Heart left ventricle (tissue), 13 donors: ENCODE results near the gene PPP4R2.

Experiments
- POLR2A ChIP-seq, 2 donors: fragments of 450-650 bp; IDR thresholded peaks; one replicate each; pipeline ENCODE4 v1.6.1; 2017; ENCODE audit warnings: antibody characterized with exemption in 2 of 2, mild to moderate bottlenecking in 2 of 2, moderate library complexity in 2 of 2
- TF ChIP-seq, protein P1 (sequence below), 12 donors: fragments of 200-600 bp; sonication (generic) in 4 of 12; IDR thresholded peaks; one replicate each; pipeline versions ENCODE4 v1.5.0 to v1.8.0; 2018 to 2022; ENCODE audit warnings: antibody characterized with exemption in 12 of 12, mild to moderate bottlenecking in 5 of 12
- donor health status: ischemic (EF 13 %, LVEDD 7.1; RV severe dilation, severe dysfunction).
- donor health status: DM: no; HTN: yes; CAD: no.
- donor health status: DM: no; HTN: no; CAD: no.
- donor health status: ischemic (EF 25% LVEDD 6.9; RV normal size, moderate dysfunction).
- donor health status: ischemic (EF 25% LVEDD 5.7; RV mildly dilated, moderate dysfunction).
- donor health status: ischemic (EF 35%, LVEDD 5.7; RV mildly dilated, moderate dysfunction).
- donor health status: nonischemic (EF 11% LVEDD 7.7; RV severe dilation, severe dysfunction).
- donor health status: DM: yes; HTN: yes; CAD: no.
- donor health status: PGD.
- donor health status: ischemic (EF 29% LVEDD 5.4; RV normal size, mild dysfunction).
- donor health status: nonischemic (EF 23%, LVEDD 6.1; RV moderate dilation, normal function).

DNA sequence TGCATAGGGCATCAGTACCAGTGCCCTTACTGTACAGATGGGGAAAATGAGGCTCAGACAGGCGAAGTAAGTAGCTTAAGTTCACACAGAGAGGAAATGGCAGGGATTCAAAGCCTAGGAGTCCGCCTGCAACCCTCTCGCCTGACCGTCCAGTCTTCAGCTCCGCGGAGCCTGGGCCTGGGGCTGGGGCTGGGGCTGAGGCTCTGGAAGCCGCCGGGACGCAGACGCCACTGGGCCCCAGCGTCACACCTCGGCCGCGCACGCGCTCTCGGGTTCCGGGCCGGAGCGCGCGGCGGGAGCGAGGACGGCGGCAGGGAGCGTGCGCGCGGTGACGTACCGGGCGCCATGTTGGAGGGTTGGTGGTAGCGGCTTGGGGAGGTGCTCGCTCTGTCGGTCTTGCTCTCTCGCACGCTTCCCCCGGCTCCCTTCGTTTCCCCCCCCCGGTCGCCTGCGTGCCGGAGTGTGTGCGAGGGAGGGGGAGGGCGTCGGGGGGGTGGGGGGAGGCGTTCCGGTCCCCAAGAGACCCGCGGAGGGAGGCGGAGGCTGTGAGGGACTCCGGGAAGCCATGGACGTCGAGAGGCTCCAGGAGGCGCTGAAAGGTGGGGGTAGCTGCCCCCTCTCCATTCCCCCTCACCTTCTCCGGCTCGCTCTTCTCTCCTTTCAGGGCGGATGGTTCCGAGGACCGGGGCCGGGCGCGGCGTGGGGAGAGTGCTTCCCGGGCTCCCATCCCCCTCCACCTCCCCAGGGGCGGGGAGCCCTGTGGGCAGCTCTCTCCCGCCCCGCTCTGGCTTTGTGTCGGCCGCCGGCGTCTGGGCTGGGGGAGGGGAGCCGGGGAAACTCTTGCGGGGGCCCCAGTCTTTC, at the start of gene PPP4R2:
- TF ChIP-seq POLR2A (IDR thresholded peaks at IDR 0.05), result peak in 1 of 2 donors; percentile 83
- TF ChIP-seq, protein P1, sequence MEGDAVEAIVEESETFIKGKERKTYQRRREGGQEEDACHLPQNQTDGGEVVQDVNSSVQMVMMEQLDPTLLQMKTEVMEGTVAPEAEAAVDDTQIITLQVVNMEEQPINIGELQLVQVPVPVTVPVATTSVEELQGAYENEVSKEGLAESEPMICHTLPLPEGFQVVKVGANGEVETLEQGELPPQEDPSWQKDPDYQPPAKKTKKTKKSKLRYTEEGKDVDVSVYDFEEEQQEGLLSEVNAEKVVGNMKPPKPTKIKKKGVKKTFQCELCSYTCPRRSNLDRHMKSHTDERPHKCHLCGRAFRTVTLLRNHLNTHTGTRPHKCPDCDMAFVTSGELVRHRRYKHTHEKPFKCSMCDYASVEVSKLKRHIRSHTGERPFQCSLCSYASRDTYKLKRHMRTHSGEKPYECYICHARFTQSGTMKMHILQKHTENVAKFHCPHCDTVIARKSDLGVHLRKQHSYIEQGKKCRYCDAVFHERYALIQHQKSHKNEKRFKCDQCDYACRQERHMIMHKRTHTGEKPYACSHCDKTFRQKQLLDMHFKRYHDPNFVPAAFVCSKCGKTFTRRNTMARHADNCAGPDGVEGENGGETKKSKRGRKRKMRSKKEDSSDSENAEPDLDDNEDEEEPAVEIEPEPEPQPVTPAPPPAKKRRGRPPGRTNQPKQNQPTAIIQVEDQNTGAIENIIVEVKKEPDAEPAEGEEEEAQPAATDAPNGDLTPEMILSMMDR (IDR thresholded peaks at IDR 0.05), result peak in 1 of 12 donors; percentile 26
